ENCODE measurements around the gene PPP1R7. TPM values are rescaled to one million over a fixed set of nuclear protein-coding genes. Genes with fewer than 3 reads are reported as not detected.

Gene PPP1R7
- total RNA-seq, 4 donors from 2014 or later = 69.1 to 87.2 (median 73.7) TPM

GRCh38 chr2:241114836-241115235 lies 35.4 kb upstream of the PPP1R7 start:
- Histone ChIP-seq H3K36me3 (peaks cover 0 to 4% (median 0%) of the 10 kb centered on the region in 4 donors), H3K27me3 (no peaks in the 10 kb centered on the region), H3K27ac (replicated peaks in 1 of 4) (no peak overlapping the region), H3K4me1 (no peaks in the 10 kb centered on the region), H3K9me3 (no peaks in the 10 kb centered on the region), H3K4me3 (no peak overlapping the region)
- TF ChIP-seq CTCF (IDR thresholded peaks at IDR 0.05) (no peak), POLR2A (IDR thresholded peaks at IDR 0.05; ENCODE audit: low read depth) (no peak), POLR2AphosphoS5 (IDR thresholded peaks at IDR 0.05) (no peak), EP300 (IDR thresholded peaks at IDR 0.05) (no peak)
- intact Hi-C loops (cut with DNase I) = no loop called here
- 92% methylated on average over 11 of the region's 11 CpGs for WGBS
- no peak for DNase-seq (ENCODE audit: extremely low spot score)

GRCh38 chr2:241115361-241115760 lies 34.9 kb upstream of the PPP1R7 start:
- Histone ChIP-seq H3K9me3 (no peaks in the 10 kb centered on the region), H3K4me3 (no peak overlapping the region), H3K4me1 (no peaks in the 10 kb centered on the region), H3K36me3 (peaks cover 0 to 4% (median 0%) of the 10 kb centered on the region in 4 donors), H3K27me3 (no peaks in the 10 kb centered on the region), H3K27ac (replicated peaks in 1 of 4) (no peak overlapping the region)
- DNase-seq (ENCODE audit: extremely low spot score) = no peak
- TF ChIP-seq POLR2A (IDR thresholded peaks at IDR 0.05; ENCODE audit: low read depth) (no peak), CTCF (IDR thresholded peaks at IDR 0.05) (no peak), POLR2AphosphoS5 (IDR thresholded peaks at IDR 0.05) (no peak), EP300 (IDR thresholded peaks at IDR 0.05) (no peak)
- 92% methylated on average over 8 of the region's 8 CpGs for WGBS
- intact Hi-C loops (cut with DNase I) = no loop called here

- no peak for DNase-seq (ENCODE audit: extremely low spot score)
- intact Hi-C loops (cut with DNase I) = no loop called here
- TF ChIP-seq POLR2AphosphoS5 (IDR thresholded peaks at IDR 0.05) = no peak
- no peak for TF ChIP-seq POLR2A (IDR thresholded peaks at IDR 0.05; ENCODE audit: low read depth)
- TF ChIP-seq CTCF (IDR thresholded peaks at IDR 0.05) = no peak
- TF ChIP-seq EP300 (IDR thresholded peaks at IDR 0.05) = no peak
Observed at GRCh38 chr2:241116606-241117560, 33.4 kb upstream of the PPP1R7 start.

GRCh38 chr2:241118737-241119505 lies 31.3 kb upstream of the PPP1R7 start:
- Histone ChIP-seq H3K9me3 (no peaks in the 10 kb centered on the region), H3K4me1 (no peaks in the 10 kb centered on the region), H3K27ac (replicated peaks in 1 of 4) (no peak overlapping the region), H3K36me3 (peaks cover 0 to 4% (median 0%) of the 10 kb centered on the region in 4 donors), H3K4me3 (no peak overlapping the region), H3K27me3 (no peaks in the 10 kb centered on the region)
- WGBS = 98% methylated on average over 8 of the region's 24 CpGs
- no peak for DNase-seq (ENCODE audit: extremely low spot score)
- intact Hi-C loops (cut with DNase I) = no loop called here
- TF ChIP-seq EP300 (IDR thresholded peaks at IDR 0.05) (no peak), POLR2AphosphoS5 (IDR thresholded peaks at IDR 0.05) (no peak), CTCF (IDR thresholded peaks at IDR 0.05) (no peak), POLR2A (IDR thresholded peaks at IDR 0.05; ENCODE audit: low read depth) (no peak)

More at GRCh38 chr2:241116606-241117560, 33.4 kb upstream of the PPP1R7 start:
- Histone ChIP-seq H3K36me3 (peaks cover 0 to 4% (median 0%) of the 10 kb centered on the region in 4 donors), H3K4me3 (no peak overlapping the region), H3K27me3 (no peaks in the 10 kb centered on the region), H3K9me3 (no peaks in the 10 kb centered on the region), H3K4me1 (no peaks in the 10 kb centered on the region), H3K27ac (replicated peaks in 1 of 4) (no peak overlapping the region)
- WGBS = 94% methylated on average over 32 of the region's 32 CpGs

Measured in esophagus muscularis mucosa (tissue), 4 donors.